ENCODE results near the gene CSRNP2.

CSRNP2 gene

DNA sequence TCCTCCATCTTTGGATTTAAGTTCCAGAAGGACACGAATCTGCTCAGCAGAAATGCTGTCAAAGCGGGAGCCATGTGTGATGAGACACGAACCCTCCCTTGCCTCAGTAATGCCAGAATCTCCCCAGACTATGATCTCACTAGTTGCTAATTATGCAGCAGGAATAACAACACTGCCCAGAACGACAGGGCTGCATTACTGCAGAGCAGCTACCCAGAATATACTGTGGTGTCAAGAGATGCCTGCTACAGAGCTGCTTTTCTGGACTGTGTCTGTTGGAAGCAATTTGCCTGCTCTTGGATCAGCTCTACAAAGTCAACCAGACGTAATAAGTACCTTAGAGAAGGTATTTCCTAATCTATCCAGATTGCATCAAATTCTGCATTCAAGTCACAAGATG, 5.5 kb downstream of the CSRNP2 start:
- no peak for DNase-seq

DNA sequence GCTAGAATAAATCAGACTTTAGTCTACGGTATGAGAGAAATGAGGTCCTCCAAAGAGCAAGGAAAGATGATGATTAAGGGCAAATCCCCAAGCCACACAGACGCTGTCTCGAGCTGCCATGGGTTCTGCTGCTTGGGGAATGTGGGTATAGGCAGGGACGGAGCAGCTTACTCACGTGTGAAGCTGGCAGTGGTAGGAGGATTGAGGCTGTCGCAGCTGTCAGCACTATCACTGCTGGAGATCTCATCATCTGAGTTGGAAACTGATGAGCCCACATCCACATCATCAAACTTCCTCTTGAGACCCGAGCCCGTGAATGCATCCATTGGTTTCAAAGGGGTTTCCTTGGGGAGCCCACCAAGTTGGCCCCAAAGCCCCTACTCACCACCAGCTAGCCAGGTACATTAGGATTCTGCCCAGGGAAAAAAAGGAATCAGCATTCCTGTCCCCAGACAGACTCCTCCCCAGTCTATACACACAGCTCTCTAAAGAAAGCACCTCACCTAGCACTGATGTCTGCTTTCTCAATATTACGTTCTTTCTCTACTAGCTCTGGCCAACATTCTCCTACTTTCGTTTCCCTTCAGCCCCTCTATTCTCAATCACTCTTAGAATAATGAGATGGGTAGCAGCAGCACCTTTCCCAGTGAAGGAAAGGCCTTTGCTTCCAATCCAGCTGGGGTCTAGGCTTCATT, 7.0 kb downstream of the CSRNP2 start:
- DNase-seq = no peak

DNA sequence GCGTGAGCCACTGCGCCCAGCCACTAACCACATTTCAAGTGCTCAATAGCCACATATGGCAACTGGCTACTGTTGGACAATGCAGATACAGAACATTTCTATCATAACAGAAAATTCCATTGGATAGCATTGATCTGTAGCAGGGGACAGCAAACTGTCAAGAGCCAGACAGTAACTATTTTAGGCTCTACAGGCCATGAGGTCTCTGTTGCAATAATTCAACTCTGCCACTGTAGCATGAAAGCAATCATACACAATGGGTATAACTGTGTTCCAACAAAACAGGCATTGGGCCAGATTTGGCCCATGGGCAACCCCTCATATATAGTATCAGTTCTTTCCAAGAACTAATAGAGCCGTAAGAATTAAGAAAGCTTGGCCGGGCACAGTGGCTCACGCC, 8.0 kb downstream of the CSRNP2 start:
- no peak for DNase-seq

DNA sequence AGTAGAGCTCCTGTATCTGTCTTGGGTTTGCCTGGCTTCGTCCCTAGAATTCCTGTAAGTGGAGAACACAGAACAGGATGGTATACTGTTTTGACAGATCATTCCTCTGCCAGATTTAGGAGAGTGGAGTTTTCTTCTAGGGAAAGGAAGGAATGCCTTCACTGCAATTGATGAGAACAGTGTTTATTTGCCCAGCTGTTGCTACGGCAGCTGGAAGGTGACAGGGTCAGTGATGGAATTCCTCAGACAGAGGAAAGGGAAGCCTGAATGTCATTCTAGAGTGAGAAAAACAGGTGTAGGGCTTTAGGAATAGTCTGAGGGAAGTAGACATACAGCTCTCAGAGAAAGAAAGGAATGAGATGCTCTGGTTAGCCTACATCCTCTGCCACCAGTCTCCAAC, 11.7 kb downstream of the CSRNP2 start:
- DNase-seq = no peak

DNA sequence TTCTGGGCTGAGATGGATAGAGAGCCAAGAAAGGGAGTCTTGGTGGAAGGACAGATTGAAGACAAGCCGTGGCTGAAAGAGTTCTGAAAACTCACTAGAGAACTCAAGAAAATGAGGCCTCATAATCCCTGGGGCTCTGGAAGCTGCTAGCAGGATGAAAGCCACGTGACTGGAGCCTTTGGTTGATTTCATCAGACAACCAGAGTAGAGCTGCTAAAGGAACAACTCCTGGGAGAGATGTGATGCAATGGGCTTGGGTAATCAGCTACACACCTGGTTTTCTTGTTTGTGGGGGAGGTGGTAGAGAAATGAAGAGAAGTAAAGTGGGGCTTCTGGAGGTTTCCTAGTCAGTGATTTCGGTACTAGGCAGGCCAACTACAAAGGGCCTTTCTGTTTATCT, 13.4 kb downstream of the CSRNP2 start:
- no peak for DNase-seq

DNA sequence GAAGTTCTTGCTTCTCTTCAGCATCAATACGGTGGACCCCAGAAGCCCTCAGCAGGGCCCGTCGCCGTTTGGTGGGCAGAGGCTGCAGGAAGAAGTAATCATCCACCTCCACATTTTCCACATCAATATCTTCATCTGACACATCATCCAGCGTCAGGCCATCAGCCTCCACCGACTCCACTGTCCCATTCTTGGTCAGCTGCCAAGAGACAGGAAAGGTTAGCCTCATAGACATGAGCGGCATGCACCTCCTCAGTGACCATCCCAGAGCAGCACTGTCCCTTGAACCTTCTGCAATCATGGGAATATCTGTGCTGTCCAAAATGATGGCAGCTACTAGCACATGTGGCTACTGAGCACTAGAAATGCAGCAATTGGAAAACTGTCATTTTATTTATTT, 15.6 kb downstream of the CSRNP2 start:
- no peak for DNase-seq

DNA sequence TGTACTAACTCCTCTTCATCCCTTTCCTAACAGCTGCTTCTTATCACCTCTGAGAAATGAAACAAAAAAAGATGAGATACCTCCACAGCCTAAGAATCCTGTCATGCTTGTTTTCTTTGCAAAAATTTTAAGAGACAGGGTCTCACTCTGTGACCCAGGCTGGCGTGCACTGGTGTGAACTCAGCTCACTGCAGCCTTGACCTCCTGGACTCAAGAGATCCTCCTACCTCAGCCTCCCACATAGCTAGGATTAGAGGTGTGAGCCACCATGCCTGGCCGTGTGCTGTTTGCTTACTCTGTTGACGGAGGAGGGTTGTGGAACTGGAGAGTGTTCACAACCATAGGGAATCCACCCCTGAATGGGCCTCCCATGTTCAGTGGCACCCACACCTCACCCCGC, 16.2 kb downstream of the CSRNP2 start:
- no peak for DNase-seq

DNA sequence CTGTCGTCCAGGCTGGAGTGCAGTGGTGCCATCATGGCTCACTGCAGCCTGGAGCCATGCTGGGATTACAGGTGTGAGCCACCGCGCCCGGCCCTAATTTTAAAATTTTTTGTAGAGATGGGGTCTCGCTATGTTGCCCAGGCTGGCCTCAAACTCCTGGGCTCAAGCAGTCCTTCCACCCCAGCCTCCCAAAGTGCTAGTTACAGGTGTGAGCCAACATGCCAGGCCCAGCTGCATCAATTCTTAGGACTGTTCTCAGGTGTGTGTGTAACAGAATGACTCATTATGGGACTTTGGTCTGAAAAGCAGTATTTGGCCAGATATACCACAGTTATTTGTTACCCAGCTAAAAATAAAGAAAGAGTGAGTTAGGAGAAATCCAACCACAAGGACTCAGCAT, 17.9 kb downstream of the CSRNP2 start:
- DNase-seq = no peak

DNA sequence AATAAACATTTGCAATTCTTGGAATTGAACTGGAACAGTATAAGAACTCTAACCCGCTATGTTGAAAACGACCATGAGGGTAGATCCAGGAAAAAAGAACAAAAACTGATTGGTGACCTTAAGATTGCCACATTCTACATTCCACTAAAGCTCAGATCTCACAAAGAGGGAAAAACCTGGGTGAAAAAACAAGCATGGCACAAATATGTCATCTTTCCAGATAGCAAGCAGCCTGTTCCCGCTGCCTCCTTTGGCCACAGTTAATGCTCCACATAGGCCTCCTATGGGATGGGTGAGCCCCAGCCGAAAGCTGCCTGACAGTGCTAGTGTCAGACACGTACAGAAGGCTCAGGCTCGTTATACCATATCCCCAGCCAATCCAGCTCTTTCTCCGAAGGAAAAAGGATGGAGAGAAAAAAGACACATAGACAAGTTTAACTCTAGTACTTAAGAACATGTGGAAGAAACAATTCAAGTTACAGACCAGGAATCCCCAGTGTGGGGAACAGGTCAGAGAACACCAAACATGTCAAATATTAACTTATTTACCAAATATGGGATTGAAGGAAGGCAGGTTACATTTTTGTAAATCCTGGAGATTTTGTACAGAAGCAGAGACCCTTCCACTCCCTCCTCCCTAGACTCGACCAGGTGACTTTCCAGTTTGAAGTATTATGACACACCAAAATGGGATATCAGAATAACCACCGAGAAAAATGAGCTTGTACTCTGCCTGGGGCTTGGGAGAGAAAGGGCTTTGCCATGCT, 20.6 kb downstream of the CSRNP2 start:
- DNase-seq = no peak

DNA sequence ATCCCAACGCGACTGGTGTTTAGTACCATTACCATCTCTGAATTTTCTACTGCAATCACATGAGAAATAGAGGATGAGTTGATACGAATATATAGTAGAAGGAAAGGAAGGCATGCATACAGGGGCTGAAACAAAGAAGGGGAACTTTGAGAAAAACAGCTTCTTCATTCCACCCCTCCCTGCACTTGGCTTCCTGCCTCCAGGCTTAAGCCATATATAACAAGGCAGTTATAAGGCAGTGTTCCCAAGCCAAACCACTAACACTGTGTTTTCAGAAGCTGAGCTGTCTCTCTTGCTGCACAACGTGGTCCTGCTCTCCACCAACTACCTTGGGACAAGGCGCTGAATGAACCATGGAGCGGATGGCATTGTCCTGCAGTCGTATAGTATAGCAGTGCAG, 24.3 kb downstream of the CSRNP2 start:
- DNase-seq = no peak

DNA sequence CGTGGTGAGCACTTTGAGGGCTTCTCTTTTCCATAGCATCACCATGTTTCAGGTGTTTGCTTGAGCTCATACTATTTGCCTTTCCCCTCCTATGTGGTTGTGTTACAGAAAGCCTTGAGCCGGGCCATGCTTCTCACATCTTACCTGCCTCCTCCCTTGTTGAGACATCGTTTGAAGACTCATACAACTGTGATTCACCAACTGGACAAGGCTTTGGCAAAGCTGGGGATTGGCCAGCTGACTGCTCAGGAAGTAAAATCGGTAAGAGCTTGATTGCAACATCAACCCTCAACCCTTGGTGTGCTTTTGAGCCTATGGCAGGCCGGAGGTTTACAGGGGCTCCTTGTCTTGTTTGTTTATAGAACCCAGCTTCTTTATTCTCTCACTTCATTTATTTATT, 27.2 kb downstream of the CSRNP2 start:
- no peak for DNase-seq

DNA sequence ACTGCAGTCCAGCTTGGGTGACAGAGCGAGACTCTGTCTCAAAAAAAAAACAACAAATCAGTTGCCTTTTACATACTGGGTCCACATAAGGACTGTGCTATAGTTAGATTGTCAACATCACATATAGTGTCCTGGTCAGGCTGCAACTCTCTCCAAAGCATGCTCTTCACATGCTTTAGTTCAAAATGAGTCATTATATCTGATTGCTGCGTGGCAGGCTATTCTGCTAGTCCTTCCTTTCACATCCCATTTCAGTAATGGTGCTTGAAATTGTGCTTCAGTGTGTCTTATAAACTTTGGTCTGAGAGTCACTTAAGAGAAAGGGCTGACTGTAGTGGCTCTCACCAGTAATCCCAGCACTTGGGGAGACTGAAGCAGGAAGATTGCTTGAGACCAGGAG, 28.3 kb downstream of the CSRNP2 start:
- no peak for DNase-seq

DNA sequence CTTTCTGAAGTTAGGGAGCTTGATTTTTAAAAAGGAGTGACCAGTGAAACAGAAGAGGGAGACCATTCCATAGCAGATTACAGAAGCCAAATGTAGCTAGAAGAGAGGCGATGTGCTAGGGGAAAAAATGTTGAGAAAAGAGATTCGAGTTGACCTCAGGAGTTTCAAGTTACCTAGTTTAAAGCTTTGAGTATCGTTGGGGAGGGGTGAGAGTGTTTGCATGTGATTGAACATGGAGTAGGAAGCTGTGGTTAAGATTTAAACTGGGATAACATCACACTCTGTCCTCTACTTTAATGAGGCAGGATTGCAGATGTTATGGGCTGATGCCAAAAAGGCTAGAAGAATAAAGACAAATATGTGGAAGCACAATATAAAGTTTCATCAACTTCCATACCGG, 31.6 kb downstream of the CSRNP2 start:
- DNase-seq = no peak

DNA sequence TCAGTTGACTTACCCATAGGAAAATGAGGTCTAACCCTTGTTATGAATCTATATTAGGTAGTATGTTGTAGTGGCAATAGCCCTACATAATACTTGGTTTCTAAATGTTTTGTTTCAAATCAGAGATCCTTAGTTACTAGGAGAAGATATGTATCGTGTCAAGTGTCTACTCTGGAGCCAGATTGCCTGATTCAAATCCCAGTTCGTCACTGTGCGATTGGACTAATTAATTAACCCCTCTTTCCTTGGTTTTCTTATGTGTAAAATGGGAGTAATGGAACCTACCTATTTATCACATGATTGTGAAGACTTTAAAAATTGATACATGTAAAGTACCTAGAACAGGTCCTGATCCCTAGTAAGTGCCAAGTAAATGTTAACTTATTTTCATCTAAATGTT, 33.9 kb downstream of the CSRNP2 start:
- no peak for DNase-seq

DNA sequence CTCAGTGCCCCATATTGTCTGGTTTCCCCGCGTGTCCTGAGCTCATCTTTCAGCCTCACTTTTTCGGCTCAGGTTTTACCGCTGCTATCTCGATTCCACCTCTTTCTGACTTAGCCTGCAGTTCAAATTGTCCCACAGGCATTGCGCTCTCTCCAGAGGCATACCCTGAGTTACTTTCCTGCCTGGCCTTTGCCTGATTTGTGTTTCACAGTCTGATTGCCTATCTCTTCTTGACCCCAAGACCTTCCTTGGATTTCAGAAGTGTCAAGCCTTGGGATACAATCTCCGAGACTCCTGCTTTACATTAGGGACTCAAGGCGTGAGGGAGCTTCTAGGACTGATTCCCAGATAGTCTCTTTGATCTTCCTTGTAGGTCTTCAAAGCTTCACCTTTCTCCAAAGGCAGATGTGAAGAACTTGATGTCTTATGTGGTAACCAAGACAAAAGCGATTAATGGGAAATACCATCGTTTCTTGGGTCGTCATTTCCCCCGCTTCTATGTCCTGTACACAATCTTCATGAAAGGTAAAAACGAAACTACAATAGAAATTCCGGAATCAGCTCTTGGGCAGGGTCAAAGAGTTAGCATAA, 34.6 kb downstream of the CSRNP2 start:
- DNase-seq = no peak

DNA sequence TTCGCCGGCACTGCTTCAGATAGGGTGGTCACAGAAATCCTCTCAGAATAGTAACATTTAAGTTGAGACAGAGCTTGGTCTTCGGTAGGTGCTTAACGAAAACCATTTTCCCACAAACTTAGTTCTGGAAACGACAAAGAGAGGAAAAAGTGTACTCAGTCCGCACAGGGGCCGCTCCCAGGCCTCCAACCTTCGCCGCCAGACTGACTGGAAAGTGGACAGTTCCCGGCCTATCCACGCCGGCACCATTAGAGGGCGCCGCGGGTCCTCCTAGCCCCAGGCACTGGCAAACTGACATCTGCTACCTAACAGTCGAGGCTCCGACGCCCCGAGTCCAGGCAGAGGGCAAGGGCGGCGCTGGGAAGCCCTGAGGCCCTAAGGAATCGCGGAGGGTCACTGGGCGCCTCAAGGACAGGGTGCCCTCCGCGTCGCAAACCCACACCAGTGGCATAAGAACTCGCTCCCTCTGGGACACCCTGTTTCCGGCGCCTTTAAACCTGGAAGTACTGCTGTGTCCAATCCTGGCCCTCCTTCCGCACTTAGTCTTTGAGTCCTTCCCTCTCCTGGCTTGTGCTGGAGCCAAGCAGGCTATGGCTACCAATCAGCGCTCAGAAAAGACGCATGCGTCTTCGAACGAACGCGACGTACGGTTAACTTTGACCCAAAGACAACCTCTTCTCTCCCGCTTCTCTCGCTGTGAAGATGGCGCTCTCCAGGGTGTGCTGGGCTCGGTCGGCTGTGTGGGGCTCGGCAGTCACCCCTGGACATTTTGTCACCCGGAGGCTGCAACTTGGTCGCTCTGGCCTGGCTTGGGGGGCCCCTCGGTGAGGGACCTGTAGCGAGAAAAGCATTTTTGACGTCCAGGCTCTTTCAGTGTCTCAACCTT, 35.5 kb downstream of the CSRNP2 start, which contains the start of gene LETMD1:
Gene LETMD1, plus strand, starts transcription at position 673 of the 886 bp plus-strand sequence. Its CDS starts 30 bp downstream, at position 703.
- DNase-seq = peak; percentile 73 to 82 (median 80)

DNA sequence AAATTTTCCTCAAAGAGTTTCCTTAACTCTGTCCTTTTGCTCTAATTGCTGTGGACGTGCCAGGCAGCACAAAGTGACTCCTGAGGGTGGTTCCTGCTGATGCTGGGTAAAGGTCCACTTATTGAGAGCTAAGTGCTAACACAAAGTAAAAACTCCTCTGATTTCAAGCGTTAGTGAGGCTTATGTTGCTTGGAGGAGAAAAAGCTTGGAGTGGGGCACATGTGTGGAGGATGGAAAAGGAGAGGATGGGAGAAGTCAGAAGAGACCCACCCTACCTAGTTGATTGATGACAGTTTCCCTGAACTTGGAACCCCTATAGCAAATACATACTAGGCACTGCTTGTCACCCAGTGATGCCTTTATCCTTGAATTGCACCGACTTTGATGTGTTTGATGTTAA, 47.1 kb downstream of the CSRNP2 start:
- no peak for DNase-seq

DNA sequence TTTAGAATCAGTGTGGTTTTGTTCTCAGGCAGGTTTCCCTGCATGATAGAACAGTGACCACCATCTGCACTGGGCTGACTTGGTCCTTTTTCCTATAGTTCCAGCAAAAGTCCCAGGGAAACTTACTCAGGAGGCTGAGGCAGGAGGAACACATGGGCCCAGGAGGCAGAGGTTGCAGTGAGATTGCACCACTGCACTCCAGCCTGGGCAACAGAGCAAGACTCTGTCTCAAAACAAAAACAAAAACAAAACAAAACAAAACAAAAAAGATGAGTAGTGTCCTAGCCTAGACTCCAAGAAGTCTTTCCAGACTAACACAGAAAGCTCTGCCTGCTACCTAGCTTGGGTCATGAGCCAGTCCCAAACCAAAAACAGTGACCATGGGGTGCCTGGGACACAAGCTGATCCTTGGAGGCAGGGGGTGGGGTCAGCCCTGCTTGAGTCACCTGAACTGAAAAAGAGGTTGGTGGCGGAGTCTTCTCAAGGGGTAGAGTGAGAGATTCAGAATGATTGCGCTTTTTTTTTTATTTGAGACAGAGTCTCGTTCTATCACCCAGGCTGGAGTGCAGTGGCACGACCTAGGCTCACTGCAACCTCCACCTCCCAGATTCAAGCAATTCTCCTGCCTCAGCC, 49.8 kb downstream of the CSRNP2 start:
- no peak for DNase-seq

DNA sequence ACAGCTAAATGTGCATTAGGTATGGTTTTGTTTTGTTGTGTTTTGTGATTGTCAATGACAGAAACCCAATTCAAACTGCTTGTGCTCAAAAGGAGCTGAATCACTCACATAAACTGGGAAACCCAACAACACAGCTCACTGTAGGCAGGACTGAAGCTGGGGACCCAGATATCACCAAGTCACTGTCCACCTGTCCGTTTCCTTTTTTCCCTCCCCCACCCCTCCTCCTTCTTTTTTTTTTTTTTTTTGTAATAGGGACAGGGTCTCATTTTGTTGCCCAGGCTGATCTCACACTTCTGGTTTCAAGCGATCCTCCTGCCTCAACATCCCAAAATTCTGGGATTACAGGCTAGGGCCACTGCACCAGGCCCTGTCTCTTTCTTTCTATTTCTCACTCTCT, 50.3 kb downstream of the CSRNP2 start:
- no peak for DNase-seq

DNA sequence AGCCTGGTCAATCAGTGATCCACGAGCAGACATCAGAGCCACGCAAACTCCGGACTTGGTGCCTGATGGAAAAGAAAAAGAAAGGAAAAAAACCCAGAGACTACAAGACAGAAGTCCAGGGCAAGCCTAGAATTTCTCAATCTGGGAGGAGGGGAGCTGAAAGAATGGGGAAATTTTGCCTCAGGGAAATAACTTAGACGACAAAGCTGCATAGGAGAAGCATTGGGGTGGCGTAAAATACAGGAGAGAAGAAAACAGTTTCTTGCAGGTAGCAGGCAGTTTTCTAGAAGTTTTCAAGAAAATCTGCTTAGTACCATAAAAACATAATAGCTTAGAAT, 54.6 kb downstream of the CSRNP2 start:
- DNase-seq = no peak

DNA sequence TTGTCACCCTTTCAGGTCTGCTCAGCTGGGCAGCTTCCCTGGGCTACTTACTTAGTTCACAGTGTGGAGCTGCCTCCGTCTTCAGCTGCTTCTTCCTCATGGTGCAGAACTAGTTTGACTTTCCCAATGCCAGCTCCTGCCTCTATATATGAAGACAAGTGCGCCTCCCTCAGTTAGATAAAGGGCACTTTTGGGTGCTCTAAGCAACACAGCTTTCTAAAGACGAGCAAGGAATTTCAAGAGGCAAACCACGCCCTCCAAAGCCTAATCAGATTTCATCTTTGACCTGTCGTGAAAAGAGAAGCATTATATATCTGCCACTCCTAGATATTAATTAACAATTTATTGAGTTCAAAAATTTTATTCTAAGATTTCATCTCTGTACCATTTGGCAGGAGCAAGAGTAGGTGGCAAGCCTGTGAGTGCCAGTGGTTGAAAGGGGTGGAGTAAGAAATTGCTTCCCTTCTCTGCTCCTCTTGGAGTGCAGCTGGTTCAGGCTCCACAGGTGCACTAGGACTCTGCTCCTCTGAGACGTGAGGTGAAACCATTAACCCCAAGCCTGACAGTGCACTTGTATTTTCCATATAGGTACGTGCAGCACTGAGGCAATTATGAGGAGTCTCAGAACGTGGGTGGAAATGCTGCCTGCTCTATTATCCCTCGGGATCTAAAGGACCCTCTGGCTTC, 55.1 kb downstream of the CSRNP2 start:
- DNase-seq = no peak

DNA sequence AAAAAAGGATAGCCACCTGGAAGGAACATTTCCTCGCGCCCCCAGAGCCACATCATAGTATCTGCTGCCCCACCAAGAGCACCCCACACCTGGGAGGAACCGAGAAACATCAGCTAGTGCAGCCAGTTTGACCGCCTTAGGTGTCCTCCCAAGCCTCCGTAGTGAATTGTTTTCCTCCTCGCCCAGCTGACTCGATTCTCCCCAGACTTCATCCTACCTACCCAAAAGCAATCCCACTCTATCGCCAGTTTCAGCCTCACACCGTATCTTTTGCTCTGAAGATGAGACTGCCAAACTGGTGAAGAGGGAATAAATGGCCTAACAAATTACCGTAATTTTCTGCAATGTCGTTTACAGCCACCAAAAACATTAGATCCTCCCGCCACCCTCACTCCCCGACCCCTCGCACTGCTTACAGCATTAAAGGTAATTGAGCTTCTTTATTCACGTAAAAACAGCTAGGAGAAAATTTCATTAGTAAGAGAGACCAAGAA, 56.0 kb downstream of the CSRNP2 start:
- no peak for DNase-seq

Measured in activated CD4-positive, CD25-positive, alpha-beta regulatory T cell (primary cell).